ENCODE measurements around the gene MED1.

DNA sequence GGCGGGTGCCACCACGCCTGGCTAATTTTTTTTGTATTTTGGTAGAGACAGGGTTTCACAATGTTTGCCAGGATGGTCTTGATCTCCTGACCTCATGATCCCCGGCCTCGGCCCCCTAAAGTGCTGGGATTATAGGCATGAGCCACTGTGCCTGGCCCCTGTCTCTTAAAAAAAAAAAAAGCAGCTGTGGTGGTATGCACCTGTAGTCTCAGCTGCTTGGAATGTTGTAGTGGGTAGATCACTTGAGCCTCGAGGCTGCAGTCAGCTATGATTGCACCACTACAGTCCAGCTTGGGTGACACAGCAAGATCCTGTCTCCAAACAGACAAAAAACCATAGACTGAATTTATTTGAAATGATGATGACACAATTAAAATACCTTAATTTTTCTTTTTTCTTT is 34.5 kb upstream of the MED1 start:
- TF ChIP-seq, protein P1, sequence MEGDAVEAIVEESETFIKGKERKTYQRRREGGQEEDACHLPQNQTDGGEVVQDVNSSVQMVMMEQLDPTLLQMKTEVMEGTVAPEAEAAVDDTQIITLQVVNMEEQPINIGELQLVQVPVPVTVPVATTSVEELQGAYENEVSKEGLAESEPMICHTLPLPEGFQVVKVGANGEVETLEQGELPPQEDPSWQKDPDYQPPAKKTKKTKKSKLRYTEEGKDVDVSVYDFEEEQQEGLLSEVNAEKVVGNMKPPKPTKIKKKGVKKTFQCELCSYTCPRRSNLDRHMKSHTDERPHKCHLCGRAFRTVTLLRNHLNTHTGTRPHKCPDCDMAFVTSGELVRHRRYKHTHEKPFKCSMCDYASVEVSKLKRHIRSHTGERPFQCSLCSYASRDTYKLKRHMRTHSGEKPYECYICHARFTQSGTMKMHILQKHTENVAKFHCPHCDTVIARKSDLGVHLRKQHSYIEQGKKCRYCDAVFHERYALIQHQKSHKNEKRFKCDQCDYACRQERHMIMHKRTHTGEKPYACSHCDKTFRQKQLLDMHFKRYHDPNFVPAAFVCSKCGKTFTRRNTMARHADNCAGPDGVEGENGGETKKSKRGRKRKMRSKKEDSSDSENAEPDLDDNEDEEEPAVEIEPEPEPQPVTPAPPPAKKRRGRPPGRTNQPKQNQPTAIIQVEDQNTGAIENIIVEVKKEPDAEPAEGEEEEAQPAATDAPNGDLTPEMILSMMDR (IDR thresholded peaks at IDR 0.05), result no peak
- no peak for TF ChIP-seq ZFX (IDR thresholded peaks at IDR 0.05; ENCODE audit: borderline replicate concordance)

All from 22Rv1 (cell line).